ENCODE measurements around the gene CEMIP.
"Not testable (repeated sequence)": the region's sequence is repeated elsewhere in the genome, so short reads cannot be mapped to it uniquely, and the experiment has no call there.

CEMIP gene

DNA sequence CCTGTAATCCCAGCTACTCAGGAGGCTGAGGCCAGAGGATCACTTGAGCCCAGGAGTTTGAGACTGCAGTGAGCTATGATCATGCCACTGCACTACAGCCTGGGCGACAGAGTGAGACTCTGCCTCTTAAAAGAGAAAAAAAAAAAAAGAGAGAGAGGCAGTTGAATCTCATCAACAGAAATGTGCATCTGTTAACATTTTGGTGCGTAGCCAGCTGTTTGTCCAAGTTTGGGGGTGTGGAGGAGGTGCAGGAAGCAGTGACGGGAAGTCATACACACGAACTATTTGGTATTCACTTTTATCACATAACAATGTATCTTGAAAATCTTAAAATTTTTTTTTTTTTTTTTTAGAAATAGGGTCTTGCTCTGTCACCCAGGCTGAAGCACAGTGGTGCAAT lies 18.2 kb upstream of the CEMIP start:
- DNase-seq (ENCODE audit: low read depth in 2 of 2) = no peak

DNA sequence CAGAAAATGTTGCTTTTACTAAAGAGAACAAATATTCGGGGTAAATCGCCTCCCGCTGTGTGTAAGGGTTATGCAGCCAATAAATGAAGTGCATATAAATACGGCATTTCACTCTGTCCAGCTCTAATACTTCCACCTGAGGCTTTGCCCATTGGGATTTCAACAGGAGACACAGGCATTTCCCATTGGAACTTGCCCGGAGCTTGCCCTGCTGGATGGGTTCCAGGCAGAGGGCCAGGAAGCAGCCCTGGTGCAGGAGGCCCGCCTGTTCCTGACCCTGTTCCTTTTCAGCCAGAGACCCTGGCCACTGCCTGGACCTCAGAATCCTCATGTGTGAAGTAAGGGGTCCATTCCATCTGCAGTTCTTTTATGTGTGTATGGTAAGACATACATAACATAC lies 17.4 kb upstream of the CEMIP start:
- no peak for DNase-seq (ENCODE audit: low read depth in 2 of 2)

DNA sequence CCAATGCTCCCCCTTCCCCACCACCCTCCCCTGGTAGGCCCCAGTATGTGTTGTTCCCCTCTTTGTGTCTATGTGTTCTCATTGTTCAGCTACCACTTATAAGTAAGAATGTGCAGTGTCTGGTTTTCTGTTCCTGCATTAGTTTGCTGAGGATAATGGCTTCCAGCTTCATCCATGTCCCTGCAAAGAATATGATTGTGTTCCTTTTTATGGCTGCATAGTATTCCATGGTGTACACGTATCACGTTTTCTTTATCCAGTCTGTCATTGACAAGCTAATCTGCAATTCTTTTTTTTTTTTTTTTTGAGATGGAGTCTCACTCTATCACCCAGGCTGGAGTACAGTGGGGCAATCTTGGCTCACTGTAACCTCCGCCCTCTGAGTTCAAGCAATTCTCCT lies 15.9 kb upstream of the CEMIP start:
- DNase-seq (ENCODE audit: low read depth in 2 of 2) = not testable (repeated sequence)

DNA sequence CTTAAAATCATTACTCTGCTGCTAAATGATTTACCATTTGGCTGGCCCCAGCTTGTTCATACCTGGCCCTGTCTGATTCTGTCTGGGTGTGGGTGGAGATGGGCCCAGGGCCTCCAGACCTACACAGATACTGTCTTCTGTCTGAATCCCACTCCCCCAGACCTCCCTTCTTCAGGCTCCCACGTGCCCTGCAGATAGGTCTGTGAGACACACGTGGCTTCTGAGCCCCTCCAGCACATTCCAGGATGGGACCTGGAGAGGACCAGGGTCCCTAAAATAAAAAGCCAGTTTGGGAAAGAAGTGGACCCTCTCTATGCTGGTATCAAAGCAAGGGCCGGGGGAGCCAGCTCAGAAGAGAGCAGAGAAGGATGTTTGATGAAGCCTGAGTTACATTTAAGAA lies 14.6 kb upstream of the CEMIP start:
- DNase-seq (ENCODE audit: low read depth in 2 of 2) = no peak

DNA sequence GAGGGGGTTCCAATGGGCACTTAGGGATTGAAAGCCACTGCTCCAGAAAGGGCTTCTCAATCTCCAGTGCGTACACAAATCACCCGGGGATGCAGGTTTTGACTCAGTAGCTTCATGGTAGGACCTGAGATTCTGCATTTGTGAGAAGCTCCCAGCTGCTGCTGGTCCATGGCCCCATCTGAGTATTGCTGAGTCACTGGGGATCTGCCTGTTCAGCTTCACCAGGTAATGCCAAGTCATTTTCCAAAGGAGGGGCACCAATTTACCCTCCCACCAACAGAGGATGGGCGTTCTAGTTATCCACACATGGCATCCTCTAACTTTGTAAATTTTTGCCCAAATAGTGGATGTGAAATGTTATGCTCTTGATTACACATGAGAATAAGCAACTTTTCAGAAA lies 12.9 kb upstream of the CEMIP start:
- DNase-seq (ENCODE audit: low read depth in 2 of 2) = no peak

DNA sequence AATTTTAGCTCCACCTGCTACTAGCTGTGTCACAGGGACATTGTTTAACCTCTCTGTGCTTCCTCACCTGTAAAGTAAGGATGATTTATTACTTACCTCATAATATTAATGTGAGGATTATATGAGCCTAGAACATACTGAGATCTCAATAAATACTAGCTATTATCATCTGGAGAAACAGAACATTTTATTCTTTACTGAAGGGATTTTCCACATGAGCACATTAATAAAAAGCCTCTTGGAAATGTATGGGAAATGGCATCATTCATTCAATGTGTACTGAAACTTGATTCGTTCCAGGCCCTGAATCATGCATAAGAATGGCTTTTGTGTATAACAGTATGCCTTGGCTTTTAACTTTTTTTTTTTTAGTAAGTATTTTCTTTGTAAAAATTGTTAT lies 11.0 kb upstream of the CEMIP start:
- no peak for DNase-seq (ENCODE audit: low read depth in 2 of 2)

DNA sequence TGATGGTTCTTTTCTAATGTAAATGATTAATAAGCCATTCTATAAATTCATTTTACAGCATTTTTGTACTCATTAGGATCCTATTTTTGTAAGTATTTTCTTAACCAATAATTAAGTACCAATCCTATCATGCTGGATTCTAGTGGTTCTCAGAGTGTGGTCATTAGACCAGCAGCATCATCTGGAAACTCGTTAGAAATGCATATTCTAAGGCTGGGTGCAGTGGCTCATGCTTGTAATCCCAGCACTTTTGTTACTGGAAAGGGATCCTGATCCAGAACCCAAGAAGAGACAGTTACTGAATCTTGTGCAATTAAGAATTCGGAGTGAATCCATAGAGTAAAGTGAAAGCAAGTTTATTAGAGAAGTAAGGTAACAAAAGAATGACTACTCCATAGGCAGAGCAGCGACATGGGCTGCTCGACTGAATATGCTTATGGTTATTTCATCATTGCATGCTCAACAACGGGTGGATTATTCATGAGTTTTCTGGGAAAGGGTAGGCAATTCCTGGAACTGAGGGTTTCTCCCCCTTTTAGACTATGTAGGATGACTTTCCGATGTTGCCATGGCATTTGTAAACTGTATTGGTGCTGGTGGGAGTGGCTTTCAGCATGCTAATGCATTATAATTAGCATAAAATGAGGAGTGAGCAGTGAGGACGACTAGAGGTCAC lies 9.9 kb upstream of the CEMIP start:
- no peak for DNase-seq (ENCODE audit: low read depth in 2 of 2)

DNA sequence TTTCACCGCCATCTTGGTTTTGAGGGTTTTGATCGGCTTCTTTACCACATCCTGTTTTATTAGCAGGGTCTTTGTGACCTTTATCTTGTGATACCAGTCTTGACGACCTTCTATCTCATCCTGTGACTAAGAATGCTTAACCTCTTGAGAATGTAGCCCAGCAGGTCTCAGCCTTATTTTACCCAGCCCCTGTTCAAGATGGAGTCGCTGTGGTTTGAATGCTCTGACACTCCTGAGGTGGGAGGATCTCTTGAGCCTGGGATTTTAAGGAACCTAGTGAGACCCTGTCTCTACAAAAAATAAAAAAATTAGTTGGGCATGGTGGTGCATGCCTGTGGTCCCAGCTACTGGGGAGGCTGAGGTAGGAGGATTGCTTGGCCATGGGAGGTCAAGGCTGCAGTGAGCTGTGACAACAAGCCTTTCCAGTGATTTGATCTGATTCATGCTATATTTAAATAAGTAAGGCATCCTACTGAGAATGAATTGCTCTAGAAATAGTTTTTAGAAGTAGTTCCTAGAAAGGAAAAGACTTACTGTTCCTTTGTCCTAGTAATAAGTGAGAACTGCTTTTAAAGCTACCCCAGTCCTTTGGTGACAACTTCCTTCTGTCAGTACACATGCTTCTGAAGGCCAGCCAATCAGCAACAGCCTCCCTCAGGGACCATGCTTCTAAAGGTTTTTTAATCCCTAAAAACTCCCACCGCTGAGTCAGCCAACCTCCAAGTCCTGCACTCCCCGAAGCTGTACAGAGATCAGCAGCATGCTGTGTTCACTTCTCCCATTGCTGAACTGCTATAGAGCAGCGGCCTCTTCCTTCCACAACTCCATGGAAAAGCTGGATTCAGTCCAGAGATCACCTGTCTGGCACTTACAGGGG lies 9.1 kb upstream of the CEMIP start:
- DNase-seq (ENCODE audit: low read depth in 2 of 2) = peak in 1 of 2 experiments; percentile 15

DNA sequence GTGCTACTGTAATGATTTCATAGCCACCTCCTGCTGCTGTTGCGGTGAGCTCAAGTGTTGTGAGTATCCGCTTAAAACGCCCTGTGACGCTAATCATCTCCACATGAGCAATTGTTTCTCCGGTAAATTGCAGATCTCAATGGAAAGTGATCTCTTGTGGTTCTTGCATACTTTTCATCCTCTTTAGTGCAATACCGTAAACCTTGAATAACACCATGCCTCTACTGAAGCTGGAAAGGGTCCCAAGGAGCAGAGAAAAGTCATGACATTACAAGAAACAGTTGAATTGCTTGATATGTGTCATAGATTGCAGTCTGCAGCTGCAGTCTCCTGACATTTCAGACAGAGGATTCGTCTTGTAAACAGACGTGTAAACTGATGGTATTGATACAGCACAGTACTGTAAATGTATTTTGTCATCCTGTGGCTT lies 6.0 kb upstream of the CEMIP start:
- peak; percentile 97 to 98 for DNase-seq (ENCODE audit: low read depth in 2 of 2)

DNA sequence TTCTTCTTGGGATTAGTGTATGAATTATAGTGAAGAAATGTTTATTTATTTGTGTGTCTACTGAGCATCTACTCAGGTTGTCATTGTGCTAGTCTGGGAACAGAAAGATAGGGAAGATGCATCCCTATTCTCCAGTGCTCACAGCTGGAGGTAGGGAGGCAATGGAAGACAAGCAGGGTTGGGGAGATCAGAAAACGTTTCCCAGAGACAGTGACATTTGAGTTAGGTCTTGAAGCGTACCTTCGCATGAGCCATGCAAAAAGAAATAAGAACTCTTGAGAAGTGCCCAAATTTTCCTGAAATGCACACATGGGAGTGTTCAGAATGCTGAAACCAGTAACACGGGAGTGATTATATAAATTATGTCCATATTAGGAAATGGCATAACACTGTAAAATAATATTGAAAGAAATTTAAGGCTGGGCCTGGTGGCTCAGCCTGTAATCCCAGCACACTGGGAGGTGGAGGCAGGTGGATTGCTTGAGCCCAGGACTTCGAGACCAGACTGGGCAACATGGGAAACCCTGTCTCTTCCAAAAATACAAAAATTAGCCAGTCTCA lies 5.3 kb upstream of the CEMIP start:
- peak in 1 of 2 experiments; percentile 55 for DNase-seq (ENCODE audit: low read depth in 2 of 2)

DNA sequence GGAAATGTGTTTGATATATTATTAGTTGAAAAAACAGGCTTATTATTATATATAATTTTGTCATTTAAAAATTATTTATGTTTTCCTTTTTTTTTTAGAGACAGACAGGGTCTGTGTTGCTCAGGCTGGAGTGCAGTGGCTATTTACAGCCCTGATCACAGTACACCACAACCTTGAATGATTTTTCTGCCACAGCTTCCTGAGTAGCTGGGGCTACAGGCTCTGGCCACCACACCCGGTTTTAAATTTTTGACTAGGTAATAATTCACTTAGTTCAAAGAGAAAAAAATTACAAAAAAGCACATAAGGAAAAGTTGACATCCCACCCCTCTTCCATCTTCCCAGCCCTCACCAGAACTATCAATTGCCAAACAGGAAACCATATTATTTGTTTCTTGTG lies 4.7 kb upstream of the CEMIP start:
- DNase-seq (ENCODE audit: low read depth in 2 of 2) = no peak

DNA sequence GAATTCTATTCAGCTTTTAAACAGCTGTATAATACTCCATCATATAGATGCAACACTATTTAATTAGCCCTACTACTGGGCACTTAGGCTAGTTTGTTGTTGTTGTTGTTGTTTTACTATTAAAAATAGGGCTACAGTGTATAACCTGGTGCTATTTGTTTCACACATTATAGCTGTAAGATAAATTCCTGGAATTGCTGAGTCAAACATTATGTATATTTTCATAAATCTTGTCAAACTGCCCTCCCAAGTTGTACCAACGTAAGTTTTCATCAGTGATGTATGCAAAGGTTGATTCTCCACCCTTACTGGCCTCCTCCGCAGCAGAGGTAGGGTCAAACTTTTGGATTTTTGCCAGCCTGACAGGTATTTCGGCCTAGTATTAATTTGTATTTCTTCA lies 3.8 kb upstream of the CEMIP start:
- DNase-seq (ENCODE audit: low read depth in 2 of 2) = no peak

DNA sequence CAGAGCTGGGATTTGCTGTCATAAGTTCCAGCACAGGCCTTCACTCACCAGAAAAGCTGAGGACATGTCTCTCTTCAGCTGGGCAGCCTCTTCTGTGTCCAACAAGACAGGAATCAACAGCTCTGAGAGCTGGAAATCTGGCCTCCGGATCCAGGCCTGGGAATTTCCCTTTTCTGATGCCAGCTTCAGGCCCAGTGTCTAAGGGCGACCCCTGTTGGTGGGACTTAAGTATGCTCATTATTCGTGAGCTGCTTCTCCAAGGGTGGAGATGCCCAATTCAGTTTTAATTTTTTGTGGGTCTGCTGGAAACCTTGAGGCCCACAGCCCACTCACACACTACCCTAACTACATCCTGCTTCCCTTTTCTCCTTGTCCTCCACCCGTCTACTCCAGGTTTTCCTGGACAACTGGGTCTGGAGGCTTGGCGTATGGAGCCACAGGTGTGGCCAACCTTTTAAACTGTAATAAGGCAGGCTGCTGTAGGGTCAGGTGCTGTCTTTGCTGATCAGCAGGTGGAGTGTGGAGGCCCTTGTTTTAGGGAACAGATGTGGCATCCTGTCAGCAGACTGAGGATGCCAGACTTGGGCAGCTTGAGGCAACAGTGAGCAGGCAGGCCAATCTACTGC lies 2.6 kb upstream of the CEMIP start:
- DNase-seq (ENCODE audit: low read depth in 2 of 2) = peak in 1 of 2 experiments; percentile 55

DNA sequence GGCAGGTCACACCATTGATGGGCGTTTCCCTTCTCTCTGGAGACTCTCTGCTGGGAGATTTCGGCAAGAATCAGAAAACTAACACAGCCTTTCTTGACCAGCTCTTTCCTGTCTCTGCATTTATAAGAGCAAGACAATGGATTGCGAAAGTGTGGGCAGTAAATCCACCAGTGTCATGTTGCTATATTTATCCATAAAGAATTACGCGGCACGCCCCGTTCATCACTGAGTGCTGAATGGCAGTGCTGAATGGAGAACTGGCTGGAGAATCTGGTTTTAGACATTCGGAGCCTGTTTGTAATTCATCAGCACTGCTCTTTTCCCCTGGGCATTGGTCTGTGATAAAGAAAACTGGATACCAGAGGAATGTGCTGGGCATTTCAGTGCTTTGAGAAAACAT lies 2.0 kb upstream of the CEMIP start:
- DNase-seq (ENCODE audit: low read depth in 2 of 2) = peak; percentile 92 to 94

DNA sequence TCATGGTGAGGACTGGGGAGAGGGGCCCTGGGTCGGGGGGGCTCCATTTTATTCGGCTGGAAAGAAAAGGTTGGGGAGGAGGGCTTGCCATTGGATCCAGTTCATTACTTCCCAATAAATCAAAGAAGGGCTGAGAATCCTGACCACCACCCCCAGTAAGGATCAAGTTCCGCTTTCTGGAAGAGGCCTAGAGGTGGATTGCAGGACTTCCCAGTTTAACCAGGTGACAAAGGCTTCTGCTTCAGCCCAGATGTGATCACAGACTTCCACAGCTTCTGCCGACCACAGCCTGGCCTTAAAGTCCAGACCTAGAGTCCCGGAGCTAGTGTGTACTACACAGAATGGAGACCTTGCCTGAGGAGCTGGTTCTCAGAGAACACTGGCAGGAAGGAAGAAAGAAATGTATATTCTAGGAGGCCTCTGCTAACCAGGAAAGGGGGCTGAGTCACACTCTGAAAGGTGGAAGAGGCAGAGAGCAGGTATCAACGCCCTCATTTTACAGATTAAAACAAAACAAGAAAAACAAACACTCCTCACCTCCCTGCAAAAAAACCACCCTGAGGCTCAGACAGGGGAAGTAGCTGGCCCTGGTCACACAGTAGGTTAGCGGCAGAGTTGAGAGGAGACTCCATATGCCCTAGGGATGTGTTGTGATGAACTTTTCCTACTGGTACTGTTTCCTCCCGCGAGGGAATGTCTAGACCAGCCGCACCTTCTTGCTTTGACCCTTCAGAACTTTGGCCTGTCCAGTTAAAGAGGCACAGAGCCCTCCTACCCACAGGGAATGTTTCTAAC lies 1.1 kb upstream of the CEMIP start:
- no peak for DNase-seq (ENCODE audit: low read depth in 2 of 2)

DNA sequence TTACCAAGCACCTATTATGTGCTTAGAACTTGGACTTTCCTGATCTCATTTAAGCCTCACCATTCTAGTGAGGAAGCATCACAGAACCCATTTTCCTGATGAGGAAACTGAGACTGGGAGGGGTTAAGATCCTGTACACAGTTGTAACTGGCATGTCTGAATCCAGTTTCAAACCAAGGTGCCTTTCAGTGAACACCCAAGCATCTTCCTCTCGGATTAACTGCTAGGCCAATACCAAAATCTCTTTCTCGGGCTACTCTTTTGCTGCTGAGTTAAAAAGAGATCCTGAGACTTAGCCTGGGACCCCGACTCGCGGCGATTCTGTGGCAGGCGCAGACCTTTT lies 578 bp upstream of the CEMIP start:
- DNase-seq (ENCODE audit: low read depth in 2 of 2) = no peak

DNA sequence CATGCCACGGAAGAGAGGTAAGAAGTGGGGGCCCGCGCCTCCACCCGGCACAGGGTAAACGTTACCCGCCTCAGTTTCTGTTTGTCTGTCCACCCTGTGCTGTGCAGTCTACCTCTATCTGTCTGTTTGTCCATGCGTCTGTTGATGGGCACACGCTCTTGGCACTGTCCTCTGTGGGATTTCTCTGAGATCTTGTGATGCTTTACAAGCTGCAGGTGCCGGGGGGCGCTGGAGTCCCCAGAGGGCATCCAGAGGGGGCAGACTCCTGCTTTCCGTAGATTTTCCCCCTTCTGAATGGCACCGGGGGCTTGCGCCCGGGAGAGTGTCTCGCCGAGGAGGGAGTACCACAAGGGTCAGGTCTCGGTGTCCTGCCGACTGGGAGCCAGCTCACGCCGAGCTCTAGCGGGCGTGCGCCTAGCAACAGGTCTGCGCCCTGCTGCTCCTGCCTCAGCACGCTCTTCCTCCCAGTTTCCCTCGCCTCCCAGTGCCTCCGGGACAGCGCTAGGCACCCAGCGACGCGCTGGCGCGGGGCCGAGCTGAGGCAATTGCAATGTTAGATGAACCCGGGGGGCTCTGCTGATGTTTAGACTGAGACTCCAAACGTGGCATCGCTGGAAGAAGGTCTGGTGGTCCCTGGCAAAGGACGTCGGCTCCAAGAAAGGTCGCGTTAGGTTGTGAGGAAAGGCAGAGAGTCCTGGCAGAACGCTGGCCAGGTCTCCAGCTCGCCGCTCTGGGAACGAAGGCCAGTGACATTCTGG lies 667 bp downstream of the CEMIP start:
- no peak for DNase-seq (ENCODE audit: low read depth in 2 of 2)

DNA sequence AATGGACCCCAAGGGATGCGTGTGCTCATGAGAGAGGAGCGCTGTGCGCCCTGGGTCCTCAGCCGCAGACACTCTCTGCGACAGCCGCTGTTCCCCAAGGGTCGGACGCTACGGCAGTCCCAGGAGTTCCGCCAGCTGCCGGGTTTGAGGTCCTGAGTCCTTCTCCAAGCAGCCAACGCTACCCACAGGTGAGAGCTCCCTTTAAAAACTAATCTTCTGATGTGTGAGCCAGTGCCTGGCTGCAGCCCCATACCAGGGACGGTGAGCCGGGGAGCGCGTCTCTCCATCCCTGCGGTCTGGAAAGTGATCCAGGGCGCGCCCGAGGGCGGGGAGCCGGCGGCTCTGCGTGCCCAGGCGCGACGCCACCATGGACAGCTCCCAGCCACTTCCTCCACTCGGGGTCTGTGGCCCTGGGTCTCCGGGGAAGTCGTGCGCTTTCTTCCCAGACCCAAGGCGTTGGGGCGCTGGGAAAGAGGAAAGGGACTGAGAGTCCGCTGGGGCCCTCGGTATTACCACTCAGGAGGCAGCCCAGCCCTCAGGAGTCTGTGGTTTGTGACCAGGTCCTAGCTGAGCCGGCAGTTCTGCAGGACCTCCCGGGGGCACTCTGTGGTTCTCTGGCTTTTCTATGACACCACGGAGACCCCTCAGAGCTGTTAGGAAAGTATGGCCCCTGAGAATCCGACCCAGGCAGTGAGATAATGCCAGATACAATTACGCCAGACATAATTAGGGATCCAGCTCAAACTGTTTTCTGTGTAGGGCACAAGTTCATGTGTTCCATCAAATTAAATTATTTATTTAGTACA lies 1.4 kb downstream of the CEMIP start:
- no peak for DNase-seq (ENCODE audit: low read depth in 2 of 2)

DNA sequence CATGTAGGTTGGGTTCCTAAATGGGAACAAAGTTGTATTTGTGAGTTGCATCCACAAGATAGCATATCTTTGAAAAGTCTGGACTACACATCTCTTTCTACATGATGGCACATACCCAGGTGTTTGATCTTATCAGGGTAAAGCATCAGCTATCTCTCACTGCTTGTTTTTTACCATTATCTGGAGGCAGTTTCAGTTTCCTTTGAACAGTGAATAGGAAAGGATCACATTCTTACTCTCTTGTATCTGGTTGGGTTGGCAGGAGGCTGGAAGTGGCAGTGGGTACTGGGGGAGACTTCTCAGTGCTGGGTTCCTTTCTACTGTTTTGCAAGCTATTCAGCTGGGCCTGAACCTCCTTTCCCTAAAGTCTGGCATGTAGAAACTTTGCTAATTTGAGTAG lies 4.1 kb downstream of the CEMIP start:
- DNase-seq (ENCODE audit: low read depth in 2 of 2) = no peak

DNA sequence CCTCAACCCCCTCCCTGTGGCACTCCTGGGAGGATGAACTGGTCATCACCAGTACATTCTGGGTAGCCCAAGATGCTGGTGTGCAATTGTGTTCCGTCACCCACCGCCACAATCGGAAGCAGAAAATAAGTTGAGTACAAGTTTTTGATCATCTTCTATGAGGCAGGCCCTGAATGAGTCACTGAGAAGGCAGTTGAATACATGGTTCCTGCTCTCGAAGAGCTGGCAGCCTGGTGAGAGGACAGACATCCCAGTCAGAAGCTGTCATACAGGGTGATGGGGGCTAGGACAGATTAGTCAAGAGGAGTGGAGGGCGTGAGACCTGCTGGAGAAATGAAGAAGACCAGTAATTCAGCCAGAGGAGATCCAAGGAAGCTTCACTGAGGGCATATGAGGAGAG lies 6.2 kb downstream of the CEMIP start:
- no peak for DNase-seq (ENCODE audit: low read depth in 2 of 2)
